ENCODE measurements around the gene ELP1.
"Not testable (repeated sequence)": the region's sequence is repeated elsewhere in the genome, so short reads cannot be mapped to it uniquely, and the experiment has no call there.

ELP1 gene

DNA sequence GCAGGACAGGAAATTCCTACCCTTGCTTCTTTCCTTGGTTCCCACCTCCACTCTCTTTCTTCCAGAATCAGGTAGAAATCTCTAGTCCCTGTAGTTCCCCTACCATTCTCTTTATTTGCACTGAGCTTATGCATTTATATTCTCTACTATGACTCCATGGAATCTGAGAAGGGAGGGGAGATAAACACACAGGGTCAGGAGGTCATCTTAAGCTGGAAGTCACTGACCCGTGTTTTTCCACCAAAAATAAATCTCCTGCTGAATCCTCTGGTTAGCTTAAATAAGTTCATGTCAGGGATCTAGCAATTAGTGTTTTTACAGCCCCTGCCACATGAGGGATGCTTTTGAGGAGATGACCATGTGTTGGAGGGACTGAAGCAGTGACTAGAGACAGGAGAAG, 81.8 kb downstream of the ELP1 start:
- no peak for DNase-seq

DNA sequence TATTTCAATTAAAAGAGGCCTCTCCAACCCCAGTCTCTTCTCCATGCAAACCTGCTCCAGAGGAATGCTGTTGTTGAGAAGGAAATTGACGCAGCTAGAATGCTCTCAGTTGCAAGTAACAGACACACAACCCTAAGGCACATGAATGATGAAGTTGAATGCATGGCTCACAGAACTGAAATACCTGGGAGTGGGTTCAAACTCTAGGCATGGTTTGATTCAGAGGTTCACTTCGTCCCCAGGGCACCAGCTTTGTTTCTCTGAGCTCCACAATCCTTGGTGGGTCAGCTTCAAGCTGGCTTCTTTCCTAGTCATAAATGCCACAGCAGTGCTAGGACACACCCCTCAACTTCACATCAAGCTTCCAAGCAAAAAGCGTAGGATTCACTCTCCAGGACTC, 82.8 kb downstream of the ELP1 start:
- no peak for DNase-seq

DNA sequence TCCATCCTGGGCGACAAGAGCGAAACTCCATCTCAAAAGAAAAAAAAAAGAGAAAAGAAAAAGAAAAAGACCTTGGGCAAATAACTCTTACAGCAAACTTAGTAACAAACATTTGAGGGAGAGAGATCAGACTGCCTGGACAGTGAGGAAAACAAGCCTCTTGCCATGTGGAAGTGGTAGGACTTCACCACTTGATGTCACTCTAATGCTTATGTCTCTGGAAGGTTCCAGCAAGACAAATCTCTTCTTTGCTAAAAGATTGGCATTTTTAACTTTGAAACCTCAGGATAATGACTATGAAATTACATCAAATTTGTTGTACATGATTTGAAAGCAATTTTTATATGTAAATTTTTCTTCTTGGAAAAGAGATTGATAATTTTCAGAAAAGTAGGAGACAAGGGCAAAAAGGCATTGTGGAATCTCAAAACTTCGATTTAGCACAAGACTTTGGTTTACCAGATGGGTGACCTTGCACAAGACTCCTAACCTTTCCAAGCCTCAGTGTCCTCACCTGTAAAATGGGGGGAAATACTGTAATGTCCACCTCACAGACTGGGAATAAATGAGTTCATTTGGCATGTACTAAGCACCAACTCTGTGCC, 83.5 kb downstream of the ELP1 start:
- no peak for DNase-seq

DNA sequence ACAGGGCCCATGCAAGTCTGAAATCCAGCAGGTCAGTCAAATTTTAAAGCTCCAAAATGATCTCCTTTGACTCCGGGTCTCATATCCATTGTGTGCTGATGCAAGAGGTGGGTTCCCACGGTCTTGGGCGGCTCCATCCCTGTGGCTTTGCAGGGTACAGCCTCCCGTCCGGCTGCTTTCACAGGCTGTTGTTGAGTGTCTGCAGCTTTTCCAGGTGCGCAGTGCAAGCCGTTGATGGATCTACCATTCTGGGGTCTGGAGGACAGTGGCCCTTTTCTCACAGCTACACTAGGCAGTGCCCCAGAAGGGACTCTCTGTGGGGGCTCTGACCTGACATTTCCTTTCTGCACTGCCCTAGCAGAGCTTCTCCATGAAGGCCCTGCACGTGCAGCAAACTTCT, 85.6 kb downstream of the ELP1 start:
- DNase-seq: not testable (repeated sequence)

DNA sequence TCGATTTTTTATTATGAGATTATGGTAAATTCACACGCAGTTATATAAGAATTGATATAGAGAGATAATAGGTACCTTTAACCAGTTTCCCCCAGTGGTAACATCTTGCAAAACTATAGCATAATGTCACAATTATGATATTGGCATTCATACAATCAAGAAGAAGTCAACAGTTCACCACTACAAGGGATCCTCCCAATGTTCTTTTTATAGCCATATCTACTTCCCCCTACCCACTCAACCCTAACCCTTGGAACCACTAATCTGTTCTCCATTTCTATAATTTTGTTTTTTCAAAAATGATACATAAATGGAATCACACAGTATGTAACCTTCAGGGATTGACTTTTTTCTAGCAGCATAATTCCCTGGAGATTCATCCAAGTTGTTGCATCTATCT, 88.0 kb downstream of the ELP1 start:
- DNase-seq: no peak

DNA sequence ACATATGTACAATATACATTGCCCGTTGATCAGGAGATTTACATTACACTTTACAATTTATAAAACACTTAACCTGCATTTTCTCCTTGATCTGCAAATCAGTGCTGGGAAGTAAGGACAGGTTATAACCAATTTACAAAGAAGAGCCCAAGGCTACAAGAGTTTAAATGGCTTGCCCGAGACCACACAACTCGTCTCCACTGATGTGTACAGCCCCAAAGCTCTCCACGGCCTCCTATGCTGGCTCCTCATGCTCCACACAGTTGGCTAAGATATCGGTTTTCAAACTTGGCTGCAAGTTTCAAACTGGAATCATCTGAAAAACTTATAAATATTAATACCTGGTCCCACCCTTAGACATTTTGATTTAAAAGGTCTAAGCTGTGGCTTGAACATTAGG, 88.4 kb downstream of the ELP1 start:
- DNase-seq: no peak

DNA sequence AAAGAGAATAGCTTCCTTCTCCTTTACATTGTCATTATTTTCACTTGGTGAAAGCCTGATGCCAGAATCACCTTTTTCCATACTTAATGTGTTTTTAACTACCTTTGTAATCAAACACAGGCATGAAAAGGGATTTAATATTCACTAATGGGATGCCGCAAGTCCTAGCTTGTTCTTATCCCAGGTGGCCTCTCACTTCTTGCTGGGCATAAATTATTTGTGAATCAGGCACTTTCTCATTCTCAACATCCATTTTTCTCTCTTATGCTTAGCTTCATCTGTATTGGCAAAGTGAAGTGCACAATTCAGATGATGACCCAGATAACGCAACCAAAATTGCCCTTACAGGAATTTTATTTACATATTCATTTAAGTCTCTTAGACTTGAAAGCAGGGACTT, 89.1 kb downstream of the ELP1 start:
- DNase-seq: no peak

DNA sequence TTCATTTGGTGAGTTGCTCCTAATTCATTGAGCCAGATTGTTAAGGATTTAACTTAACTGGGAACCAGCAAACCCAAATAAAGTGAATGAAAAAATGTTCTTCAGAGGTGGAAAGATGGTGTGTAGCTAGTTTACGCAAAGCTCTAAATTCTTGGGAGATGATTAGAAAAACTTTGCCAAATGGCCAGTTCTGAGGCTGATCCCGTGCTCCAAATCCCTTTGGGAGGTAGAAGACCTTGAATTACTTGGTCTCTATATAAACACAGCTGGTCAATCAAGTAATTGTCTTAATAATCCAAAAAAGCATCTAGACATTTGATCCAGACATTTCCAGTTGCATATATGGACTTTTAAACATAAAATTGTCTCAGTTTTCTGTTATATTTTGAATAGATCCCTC, 89.5 kb downstream of the ELP1 start:
- DNase-seq: no peak

DNA sequence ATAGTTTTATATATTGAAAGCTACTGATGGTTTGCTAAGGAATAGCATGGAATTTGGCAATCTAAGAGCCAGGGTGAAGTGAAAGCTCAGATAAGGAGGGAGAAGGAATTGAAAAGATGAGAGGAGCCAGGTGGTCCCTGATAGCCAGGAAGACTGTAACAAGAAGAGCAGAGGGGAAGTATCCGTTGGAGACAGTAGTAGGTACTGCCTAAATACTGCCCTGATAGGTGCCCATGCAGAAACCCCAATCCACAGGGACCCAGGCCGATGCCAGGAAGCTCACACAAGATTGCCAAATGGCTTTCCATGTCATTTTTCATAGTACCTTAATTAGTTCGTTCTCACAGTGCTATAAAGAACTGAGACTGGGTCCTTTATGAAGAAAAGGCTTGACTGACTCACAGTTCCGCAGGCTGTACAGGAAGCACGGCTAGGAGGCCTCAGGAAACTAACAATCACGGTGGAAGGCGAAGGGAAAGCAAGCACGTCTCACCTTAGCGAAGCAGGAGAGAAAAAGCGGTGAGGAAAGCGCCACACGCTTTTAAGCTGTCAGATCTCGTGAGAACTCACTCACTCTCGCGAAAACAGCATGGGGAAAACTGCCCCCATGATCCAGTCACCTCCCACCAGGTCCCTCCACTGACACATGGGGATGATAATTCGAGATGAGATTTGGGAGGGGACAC, 91.2 kb downstream of the ELP1 start:
- peak; percentile 1 to 3 for DNase-seq

DNA sequence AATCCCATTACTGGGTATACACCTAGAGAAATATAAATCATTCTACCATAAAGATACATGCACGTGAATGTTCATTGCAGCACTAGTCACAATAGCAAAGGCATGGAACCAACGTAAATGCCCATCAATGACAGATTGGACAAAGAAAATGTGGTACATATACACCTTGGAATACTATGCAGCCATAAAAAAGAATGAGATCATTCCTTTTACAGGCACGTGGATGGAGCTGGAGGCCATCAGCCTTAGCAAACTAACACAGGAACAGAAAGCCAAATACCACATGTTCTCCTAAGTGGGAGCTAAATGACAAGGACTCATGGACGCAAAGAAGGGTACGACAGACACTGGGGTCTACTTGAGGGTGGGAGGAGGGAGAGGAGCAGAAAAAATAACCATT, 94.4 kb downstream of the ELP1 start:
- not testable (repeated sequence) for DNase-seq

DNA sequence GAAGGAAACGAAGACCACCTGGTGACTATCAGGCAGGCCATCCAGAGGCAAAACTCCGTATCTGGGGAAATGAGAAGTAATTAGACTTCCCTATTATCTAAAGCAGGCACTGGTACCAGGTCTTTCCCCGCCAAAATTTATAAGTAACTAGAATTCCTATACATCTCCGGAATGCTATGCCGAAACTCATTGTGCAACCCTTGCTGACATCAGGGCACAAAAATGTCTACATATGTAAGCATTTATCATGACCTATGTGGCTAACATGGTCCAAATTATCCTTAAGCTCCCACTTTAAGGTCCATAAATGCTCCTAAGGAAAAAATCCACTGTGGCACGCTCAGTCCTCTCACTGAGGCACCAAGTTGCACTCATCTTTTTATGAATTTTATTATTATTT, 95.9 kb downstream of the ELP1 start:
- DNase-seq: no peak

DNA sequence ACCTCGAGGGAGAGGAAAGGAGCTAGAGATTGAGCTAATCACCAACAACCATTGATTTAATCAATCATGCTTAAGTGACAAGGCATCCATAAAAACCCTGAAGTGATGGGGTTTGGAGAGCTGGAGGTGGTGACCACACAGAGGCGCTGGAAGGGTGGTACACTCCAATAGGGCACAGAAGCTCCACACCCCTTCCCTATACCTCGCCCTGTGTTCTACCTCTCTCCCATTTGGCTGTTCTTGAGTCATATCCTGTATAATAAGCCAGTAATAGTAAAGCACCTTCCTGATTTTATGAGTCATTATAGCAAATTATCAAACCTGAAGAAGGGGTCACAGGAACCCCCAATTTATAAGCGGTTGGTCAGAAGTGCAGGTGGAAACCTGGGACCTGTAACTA, 96.4 kb downstream of the ELP1 start:
- no peak for DNase-seq

DNA sequence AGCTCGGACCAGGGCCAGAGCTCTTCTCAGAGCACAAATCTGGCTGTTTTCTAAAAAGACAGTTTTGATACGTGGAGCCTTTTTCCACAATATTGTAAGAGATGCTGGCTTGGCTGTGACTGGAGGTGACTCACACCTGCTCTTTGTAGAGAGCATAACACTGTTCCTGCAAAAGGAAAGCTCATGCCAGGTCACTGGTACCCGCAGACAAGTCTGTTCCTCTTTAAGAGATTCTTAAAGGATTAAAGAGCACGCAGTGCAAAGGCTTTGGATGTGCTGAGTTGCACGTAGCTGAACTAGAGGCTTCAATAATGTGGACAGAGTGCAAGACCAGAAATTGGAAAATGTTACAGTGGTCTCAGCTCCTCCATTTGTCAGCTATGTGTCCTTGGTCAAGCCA, 97.1 kb downstream of the ELP1 start:
- no peak for DNase-seq

DNA sequence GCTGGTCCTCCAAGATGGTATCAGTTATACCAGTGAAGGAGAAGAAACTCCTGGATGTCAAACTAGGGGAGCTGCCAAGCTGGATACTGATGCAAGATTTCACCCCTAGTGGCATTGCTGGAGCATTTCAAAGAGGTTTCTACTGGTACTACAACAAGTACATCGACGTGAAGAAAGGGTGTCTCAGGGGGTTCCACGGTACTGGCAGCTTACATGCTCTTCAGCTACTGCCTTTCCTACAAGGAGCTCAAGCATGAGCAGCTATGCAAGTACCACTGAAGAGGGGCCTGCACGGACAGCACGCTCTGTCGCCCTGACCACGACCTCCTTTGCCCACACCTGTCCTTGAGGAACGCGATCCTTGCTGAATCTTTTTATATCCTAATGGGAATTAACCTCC, 97.6 kb downstream of the ELP1 start:
- no peak for DNase-seq

DNA sequence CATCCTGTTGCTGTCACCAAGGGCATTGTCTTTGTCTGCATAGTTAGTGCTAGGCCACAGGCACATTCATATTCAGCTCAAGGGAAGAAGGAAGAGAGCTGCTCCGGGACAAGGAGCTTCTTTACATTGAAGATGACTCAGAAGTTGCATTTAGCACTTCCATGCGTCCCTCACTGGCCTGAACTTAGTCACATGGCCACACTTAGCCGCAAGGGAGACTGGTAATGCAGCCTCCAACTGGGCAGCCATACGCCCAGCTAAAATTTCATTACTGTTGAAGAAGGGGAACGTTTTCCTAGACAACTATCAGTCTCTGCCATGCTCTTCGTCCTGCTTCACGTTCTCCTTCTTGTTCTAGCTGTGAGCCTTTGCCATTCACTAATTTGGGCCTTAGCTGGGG, 98.1 kb downstream of the ELP1 start:
- no peak for DNase-seq

DNA sequence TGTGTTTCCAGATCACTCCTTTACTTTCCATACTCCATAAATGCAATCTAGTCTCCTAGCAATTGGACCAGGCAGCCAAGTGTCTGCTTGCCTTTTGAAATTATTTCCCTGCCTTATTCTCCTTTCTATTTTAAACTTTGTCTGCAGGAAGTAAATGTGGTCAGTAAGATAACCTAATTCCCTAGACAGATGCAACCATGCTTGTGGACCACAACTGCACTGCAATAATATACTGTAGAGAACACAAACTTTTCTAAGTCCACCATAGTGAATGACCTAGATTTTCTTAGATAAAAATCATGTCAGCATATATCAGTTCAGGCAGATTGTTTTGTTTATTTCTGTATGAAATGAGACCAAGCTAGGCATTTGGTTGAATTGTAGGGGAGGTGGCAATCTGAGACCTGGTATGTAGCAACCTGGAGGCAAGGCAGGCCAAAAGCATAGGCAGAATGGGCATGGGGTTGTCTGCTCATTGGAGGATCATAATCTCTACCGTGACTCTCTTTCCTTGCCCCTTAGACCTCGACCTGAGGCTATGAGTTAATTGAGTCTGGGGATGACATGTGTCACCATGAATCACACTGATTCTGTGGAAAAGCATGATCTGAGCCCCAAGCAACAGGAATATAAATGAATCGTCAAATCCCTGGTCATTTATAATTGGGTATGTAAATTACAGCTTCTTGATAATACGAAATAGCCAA, 98.8 kb downstream of the ELP1 start:
- DNase-seq: no peak

DNA sequence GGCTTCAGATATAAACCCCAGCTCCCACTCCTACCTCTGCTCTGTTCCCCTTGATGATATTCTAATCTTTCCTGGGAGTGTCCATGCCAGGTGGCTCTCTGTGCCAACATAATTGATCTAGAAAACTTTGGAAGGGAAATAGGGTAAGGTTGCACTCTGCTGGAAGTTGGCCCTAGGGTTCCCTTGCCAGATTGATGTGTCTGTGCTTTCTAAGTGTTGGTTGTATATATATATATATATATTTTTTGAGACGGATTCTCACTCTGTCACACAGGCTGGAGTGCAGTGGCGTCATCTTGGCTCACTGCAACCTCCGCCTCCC, 101.8 kb downstream of the ELP1 start:
- no peak for DNase-seq

DNA sequence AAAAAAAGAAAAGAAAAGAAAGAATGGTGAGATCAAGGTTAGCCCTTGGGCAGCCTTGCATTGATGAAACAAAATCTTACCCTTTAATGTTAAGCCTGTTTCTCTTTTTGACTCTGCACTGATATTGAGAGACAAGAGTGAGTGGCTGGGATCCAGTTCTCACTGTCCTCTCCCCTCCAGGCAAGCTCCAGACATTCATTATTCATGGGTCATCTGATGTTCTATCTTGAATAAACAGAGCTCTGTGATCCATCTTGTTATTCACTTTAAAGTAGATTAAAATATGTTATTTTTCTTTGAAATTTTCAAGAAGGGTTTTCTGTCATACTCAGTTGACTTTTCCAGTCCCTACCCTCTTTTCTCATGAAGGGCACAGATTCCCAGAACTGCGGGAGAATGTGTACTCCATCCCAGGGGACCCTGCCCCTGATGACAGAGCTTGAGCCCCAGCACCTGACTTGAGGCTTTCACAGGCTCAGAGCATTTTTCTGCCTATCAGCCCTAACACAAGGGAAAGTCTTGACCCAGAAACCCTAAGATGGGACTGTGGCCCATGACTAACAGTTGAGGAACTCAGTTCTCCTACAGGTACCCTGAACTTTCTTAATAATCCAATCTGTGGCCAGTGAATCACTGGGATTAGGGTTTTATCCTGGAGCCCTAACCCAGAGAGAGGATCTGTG, 102.3 kb downstream of the ELP1 start:
- DNase-seq: no peak

DNA sequence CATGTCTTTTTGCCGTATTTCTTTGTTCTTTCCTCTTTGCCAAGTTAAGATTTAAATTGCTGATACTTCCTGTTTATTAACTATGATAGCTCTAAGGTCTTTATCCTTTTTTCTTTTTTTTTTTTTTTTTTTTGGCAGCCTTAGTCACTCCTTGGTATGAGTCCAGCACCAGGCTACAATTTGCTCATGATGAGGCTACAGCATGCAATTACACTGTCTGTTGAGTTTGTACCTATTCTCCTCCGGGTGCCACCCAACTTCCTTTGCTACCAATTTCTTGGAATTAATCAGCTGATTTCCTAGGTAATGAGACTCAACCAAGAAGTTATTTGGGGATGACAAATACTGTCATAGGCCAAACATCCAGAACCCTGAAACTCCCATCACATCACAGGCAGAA, 103.7 kb downstream of the ELP1 start:
- DNase-seq: no peak

DNA sequence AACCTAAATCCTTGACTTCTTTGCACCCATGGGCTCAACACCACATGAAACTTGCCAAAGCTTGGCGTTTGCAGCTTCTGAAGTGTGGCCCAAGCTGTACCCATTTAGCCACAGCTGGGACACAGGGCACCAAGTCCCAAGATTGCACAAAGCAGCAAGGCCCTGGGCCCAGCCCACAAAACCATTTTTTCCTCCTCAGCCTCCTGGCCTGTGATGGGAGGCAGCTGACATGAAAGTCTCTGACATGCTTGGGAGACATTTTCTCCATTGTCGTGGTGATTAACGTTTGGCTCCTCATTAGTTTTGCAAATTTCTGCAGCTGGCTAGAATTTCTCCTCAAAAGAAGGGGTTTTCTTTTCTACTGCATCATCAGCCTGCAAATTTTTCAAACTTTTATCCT, 110.1 kb downstream of the ELP1 start:
- DNase-seq: no peak

Data from CD4-positive, alpha-beta T cell treated with Interferon alpha-2 for 1 hour (primary cell).